HG02571 (cell line): ENCODE results near the gene PRKG2.
"Not testable (repeated sequence)": the region's sequence is repeated elsewhere in the genome, so short reads cannot be mapped to it uniquely, and the experiment has no call there.

Source experiments
- ATAC-seq: cut with Tn5 transposase; IDR thresholded peaks from one replicate; pipeline ENCODE4 v1.9.1; 2021; ENCODE audit warnings: mild to moderate bottlenecking, moderate library complexity; ENCODE audit not compliant: unreplicated experiment

Gene PRKG2

DNA sequence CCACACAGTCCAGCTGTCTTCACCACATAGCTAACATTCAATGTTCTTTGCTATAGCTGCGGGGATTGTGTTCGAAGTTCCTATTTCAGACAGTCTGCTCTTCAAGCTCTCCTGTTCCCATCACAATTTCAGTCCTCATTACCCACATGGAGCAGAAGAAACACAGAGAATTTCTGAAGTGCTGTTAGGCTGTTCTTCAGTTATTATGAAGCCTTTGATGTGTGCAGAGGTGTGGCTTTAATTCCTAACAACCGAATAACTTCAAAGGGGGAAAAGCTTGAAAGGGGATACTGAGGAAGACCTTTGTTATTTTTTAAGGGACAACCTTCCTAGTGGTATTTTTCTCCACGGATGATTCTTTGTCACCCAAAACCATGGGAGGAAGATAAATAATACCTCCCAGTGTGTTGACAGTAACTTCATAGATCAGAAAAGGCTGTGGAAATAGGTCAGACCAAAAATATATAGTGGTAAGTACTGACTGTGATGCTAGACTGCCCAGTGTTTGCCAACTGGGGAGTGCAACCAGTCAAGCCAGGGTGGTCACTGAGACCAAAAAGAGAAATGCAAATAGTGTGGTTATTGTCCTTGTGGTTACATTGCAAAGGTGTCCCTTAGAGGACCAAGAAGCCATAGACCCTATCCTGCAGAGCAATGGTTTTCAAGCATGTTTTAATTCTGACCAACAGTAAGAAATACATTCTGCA lies 52.1 kb downstream of the PRKG2 start:
- no peak for ATAC-seq

- ATAC-seq = not testable (repeated sequence)
Measured at GRCh38 chr4:81153714-81154323, 61.2 kb downstream of the PRKG2 start.

DNA sequence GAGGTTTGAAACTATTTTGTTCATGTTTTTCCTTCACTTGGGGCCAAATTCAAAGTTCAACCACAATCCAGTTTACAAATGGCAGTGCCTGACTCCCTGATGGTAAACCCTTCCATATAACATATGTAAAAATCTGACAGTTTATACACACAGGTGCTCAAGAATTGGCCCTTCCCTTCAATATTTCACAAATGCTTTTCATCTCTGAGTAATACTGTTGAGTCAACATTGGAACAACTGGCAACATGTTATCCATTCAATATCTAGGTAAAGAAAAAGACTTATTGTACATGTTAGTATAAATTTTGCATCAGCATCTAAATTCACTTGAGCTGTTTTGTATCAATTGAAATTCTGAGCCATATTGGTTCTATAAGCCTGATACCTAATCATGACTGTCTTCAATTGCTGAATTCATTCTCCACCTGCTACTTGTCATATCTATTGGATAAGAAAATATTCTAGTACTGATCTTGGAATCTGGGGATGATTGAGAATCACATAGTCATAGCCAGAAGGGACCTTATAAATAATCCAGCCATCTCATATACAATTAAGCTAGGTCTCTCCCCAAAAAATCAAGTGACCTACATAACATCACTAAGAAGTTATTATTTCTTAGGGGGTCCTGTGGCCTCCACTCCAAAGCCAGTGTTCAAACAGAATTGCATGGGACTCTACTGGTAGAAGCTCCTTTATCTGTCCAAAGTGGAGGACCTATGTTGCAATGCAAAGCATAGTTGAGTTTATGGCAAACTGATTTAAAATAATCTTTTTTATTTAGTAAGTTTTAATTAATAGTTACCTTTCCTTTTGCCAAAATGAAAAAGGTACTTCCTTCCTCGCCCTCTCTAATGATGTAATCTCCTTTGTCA lies 61.9 kb downstream of the PRKG2 start:
- ATAC-seq = no peak

GRCh38 chr4:81149976-81150375 lies 65.0 kb downstream of the PRKG2 start:
- no peak for ATAC-seq

DNA sequence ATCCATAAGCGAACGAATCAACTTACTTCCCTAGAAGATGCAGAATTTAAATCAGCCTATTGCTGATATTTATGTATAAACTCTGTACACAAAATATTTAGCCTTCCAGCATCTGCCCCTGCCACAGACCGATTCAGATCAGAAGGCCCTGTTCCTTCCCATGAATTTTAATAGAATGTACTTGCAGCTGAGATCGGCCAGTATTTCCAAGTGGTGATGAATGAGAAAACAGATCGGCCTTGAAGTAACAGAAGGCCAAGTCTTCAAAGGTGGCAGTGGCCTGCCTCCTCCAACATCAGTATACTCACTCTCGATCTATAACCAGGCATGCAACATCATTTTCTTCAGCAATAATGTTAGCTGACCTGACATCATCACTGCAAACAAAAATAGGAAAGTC lies 66.4 kb downstream of the PRKG2 start:
- ATAC-seq = no peak

DNA sequence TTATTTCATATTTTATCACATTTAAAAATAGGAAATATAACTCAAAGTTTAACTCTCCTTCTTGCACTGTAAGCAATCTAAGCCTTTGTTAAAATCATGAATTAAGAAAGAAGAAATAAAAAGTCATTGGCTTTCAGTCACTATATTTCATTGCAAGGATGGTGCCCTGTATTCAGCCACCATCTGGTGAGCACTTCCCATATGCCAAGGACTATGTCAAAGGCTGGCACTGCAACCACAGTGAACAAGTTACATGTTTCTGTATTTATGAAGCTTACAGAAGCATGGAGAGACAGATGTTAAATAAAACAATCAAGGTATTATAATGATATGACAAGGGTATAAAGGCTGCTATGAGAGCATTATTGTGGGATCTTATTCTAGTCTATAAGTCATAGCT lies 68.6 kb downstream of the PRKG2 start:
- ATAC-seq = no peak

GRCh38 chr4:81143183-81143582 lies 71.8 kb downstream of the PRKG2 start:
- ATAC-seq = no peak

- no peak for ATAC-seq
Measured at GRCh38 chr4:81142744-81143143, 72.3 kb downstream of the PRKG2 start.

DNA sequence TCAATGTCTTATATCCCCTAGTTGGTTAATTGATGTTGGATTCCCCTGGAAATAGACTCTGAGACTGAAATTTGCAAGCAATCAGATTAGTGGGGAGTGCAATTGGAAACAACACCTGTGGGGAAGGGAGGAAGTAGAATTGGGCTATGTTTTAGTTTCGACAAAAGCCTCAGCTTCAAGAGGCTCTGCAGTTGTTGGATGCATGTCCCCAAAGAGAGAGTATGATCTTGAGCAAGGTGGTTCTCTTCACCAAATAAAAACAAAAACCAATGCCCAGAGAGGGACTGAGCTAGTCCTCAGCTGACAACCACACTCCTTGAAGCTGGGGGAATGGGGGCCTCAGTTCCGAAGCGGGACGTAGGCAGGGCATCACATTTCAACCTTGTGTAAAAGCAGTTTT lies 77.1 kb downstream of the PRKG2 start:
- no peak for ATAC-seq

DNA sequence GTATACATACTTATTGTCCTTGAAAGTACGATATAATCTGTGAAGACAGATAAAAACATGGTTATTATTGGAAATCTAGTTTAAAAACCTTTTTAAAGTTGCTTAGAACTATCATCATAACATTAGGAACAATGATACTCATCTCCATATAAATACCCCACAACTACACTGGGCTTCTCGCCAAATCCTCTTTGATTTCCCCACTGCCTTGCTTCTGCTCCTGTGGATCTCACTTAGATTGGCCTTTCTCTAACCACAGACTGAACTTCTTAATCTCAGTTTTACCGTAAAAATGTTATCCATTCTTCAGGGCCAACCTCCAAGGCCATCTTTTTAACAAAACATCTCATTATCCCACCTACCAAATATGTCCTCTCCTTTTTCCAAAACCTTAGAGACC lies 77.6 kb downstream of the PRKG2 start:
- ATAC-seq = no peak

DNA sequence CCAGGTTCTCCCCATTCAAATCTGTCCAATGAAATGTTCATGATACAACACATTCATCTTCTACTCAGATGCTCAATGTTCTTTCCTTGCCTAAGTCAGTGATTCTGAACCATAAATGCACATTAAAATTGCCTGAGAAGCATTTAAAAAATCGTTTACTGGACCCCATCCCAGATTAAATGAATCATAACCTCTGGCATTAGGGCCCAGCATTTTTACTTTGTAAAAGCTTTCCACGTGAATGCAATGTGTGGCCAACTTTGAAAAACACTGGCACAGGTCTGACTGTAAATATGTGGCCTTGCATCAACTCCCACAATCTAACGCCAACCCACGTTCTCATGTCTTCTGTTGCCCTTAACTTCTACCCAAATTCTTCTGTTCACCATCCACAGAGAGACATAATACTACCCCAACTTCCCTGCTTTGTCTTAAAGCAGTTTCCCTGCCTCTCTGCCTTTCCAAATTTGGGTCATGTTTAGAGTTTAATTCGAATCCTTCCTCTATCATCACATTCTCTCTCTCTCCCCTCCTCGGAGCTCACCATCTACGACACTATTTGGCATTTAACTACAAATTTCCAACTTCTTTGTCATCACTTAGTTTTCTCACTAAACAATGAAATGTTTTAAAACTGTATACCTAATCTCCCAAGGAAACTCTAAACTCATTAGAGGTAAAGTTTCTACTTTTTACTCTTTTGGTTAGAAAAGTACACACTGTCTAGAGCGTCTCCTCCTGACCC lies 78.7 kb downstream of the PRKG2 start:
- ATAC-seq = no peak

DNA sequence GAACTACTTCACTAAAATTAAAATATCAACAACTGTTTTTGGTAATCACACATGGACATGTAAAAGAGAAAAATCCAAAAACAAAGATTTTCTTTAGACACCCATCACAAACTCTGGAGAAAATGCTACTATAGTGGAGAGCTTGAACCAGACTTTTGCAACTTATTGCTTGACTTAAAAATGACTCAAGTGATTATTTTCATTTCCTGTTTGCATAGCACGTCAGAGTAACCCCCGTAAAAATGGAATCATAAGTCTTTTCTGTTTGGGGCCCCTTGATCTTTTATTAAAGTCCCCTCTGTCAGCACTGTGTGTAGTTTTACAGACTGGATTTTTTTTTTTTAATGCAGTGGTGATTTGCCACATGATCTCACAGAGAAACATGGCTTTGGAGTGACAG lies 79.5 kb downstream of the PRKG2 start:
- ATAC-seq = no peak

DNA sequence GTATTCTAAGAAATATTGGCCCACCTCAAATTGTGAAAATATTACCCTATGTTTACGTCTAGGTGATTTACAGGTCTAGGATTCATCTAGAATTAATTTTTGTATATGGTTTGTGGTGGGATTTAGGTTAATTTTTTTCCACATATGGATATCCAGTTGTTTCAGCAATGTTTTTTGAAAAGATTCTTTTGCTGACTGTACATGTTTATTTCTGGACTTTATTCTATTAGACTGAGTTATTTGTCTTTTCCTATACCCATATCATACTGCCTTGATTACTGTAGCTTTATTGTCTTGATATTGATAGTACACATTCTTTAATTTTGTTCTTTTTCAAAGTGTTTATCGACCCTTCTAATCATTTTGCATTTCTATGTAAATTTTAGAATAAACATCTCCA lies 83.5 kb downstream of the PRKG2 start:
- no peak for ATAC-seq

DNA sequence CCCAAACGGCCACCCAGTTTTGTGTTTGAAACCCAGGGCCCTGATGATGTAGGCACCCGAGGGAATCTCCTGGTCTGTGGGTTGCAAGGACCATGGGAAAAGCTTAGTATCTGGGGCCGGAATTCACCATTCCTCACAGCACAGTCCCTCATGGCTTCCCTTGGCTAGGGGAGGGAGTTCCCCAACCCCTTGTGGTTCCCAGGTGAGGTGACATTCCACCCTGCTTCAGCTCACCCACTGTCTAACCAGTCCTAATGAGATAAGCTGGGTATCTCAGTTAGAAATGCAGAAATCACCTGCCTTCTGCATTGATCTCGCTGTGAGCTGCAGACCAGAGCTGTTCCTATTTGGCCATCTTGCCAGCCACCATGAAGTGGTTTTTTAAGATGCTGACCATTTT lies 84.0 kb downstream of the PRKG2 start:
- no peak for ATAC-seq

GRCh38 chr4:81130569-81130968 lies 84.5 kb downstream of the PRKG2 start:
- no peak for ATAC-seq

DNA sequence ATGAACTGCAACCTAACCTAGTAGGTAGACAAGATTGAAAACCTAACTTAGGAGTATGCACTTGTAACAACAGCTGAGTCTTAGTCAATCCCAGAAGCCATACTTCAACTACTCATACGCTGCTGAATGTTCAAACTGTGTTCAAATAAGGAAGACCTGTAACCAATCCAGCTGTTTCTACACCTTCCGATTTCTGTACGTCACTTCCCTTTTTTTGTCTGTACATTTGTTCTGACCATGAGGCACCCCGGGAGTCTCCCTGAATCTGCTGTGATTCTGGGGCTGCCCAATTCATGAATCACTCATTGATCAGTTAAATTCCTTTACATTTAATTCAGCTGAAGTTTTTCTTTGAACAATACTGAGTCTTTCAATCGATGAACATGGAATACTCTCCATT lies 95.0 kb downstream of the PRKG2 start:
- no peak for ATAC-seq

- no peak for ATAC-seq
Measured at GRCh38 chr4:81118086-81118485, 96.9 kb downstream of the PRKG2 start.

GRCh38 chr4:81116566-81116965 lies 98.5 kb downstream of the PRKG2 start:
- no peak for ATAC-seq

- ATAC-seq = no peak
Measured at GRCh38 chr4:81113024-81113423, 102.0 kb downstream of the PRKG2 start.

GRCh38 chr4:81109356-81109755 lies 105.7 kb downstream of the PRKG2 start:
- ATAC-seq = no peak

GRCh38 chr4:81106150-81106549 lies 108.9 kb downstream of the PRKG2 start:
- ATAC-seq = no peak
